ENCODE data around the gene PAK1IP1. TPM values are rescaled to one million over a fixed set of nuclear protein-coding genes. Genes with fewer than 3 reads are reported as not detected.

PAK1IP1 gene
- total and polyA plus RNA-seq, 7 experiments from 2014 or later: 5.2 to 22.0 (median 8.7) TPM

- Histone ChIP-seq H3K4me1 (ENCODE audit: control insufficient read depth in 2 of 2, insufficient read depth in 2 of 2, low read length in 2 of 2) (peaks cover 13 to 18% of the 10 kb centered on the region in 2 donors), H3K36me3 (ENCODE audit: control insufficient read depth in 2 of 3, insufficient read depth in 3 of 3, low read length in 3 of 3) (peaks cover 0 to 12% (median 0%) of the 10 kb centered on the region in 3 experiments), H3K27me3 (ENCODE audit: control insufficient read depth in 2 of 2, insufficient read depth in 2 of 2, low read length in 2 of 2) (no peaks in the 10 kb centered on the region), H3K4me3 (ENCODE audit: low read length) (no peak overlapping the region), H3K27ac (ENCODE audit: low read depth, low read length) (no peak overlapping the region), H3K9me3 (ENCODE audit: control insufficient read depth in 2 of 3, low read length in 3 of 3) (no peaks in the 10 kb centered on the region)
- Mint-ChIP-seq H3K27me3 (peaks cover 0 to 4% (median 0%) of the 10 kb centered on the region in 5 donors), H3K9me3 (peaks cover 0 to 8% (median 0%) of the 10 kb centered on the region in 11 donors), H3K36me3 (peaks cover 0 to 10% (median 7%) of the 10 kb centered on the region in 5 donors), H3K27ac (peak overlapping the region; percentile 72 to 100 (median 99)), H3K4me1 (peaks cover 13 to 47% (median 42%) of the 10 kb centered on the region in 7 donors), H3K4me3 (peak overlapping the region; percentile 76 to 98 (median 94))
- CTCF ChIA-PET: no interaction called here
- ATAC-seq (no peak), DNase-seq (no peak)
- intact Hi-C loops (cut with micrococcal nuclease): loop anchor here (5.0 to 10.0 kb wide), 3 partner anchors 109 to 1319 kb away; partner anchors contain the start of genes HIVEP1 (in 1 of the 2) and NEDD9 (in 1 of the 2)
- POLR2A ChIA-PET: interaction anchor here (1.4 kb wide), 1 partner anchor 54 kb away, joined by 3 read pairs; no protein-coding TSS in a partner anchor
These were observed 1.7 kb upstream of the PAK1IP1 start for GRCh38 chr6:10692965-10693538.

DNA sequence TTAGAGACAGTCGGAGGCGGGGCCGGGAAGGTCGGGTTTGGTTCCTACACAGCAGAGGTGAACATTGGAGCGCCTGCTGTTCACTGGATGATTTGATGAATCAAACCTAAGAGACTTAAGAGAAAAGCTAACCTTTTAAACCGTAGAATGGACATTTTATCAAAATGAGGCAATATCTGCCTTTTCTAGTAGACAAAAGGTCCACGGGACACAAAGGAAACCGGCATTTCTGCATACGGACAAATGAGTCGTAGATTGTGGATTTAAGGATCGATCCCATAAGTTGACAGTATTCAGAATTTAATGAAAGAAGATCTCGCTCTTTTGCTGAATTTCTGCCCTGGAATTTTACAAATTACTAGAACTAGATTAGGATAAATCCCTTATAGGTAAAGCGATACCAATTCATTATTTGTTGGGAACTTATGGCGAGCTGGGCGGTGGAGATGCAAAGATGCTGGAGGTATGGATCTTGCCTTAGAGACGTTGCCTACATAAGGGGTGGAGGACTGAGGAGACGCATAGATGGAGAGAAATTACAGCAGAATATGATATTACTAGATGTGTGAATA, 400 bp downstream of the PAK1IP1 start:
- intact Hi-C loops (cut with micrococcal nuclease): loop anchor here in 1 of 2 donors (1.0 to 10.0 kb wide), 4 partner anchors 28 to 540 kb away; partner anchors contain the start of genes NEDD9, SMIM13 and TMEM14C
- H3K4me3 Mint-ChIP-seq: peak overlapping the region; percentile 88 to 98 (median 94)
- H3K27me3 ChIP-seq (ENCODE audit: control insufficient read depth in 2 of 2, insufficient read depth in 2 of 2, low read length in 2 of 2): no peaks in the 10 kb centered on the region
- peaks cover 0 to 4% (median 0%) of the 10 kb centered on the region in 5 donors for H3K27me3 Mint-ChIP-seq
- no peaks in the 10 kb centered on the region for H3K9me3 ChIP-seq (ENCODE audit: control insufficient read depth in 2 of 3, low read length in 3 of 3)
- ATAC-seq (no peak), DNase-seq (no peak)
- H3K4me1 Mint-ChIP-seq: peaks cover 20 to 52% (median 49%) of the 10 kb centered on the region in 7 donors
- peaks cover 0 to 28% (median 0%) of the 10 kb centered on the region in 3 experiments for H3K36me3 ChIP-seq (ENCODE audit: control insufficient read depth in 2 of 3, insufficient read depth in 3 of 3, low read length in 3 of 3)
- peaks cover 5 to 19% (median 12%) of the 10 kb centered on the region in 5 donors for H3K36me3 Mint-ChIP-seq
- peak overlapping the region; percentile 99 for H3K4me3 ChIP-seq (ENCODE audit: low read length)
- POLR2A ChIA-PET: interaction anchor here (0.6 to 2.9 kb wide), 14 partner anchors 8 to 1394 kb away, joined by 3 to 46 read pairs (median 4); partner anchors contain the start of genes NEDD9, SMIM13, TMEM14B and TMEM14C
- H3K4me1 ChIP-seq (ENCODE audit: control insufficient read depth in 2 of 2, insufficient read depth in 2 of 2, low read length in 2 of 2): peaks cover 13 to 18% of the 10 kb centered on the region in 2 donors
- CTCF ChIA-PET: interaction anchor here (0.6 kb wide), 1 partner anchor 47 kb away, joined by 3 read pairs; no protein-coding TSS in a partner anchor
- H3K27ac ChIP-seq (ENCODE audit: low read depth, low read length): peak overlapping the region; percentile 90
- H3K9me3 Mint-ChIP-seq: peaks cover 0 to 8% (median 0%) of the 10 kb centered on the region in 11 donors
- H3K27ac Mint-ChIP-seq: peak overlapping the region; percentile 99 to 100 (median 100)

GRCh38 chr6:10696655-10697054, 1.9 kb downstream of the PAK1IP1 start:
- no peaks in the 10 kb centered on the region for H3K9me3 ChIP-seq (ENCODE audit: control insufficient read depth in 2 of 3, low read length in 3 of 3)
- POLR2A ChIA-PET: interaction anchor here (2.9 kb wide), 2 partner anchors 24 to 51 kb away, joined by 28 to 46 read pairs; partner anchors contain the start of genes TMEM14B and TMEM14C
- ATAC-seq (no peak), DNase-seq (no peak)
- CTCF ChIA-PET: no interaction called here
- H3K9me3 Mint-ChIP-seq: peaks cover 0 to 8% (median 0%) of the 10 kb centered on the region in 11 donors
- H3K4me3 ChIP-seq (ENCODE audit: low read length): no peak overlapping the region
- peaks cover 0 to 41% (median 0%) of the 10 kb centered on the region in 3 experiments for H3K36me3 ChIP-seq (ENCODE audit: control insufficient read depth in 2 of 3, insufficient read depth in 3 of 3, low read length in 3 of 3)
- intact Hi-C loops (cut with micrococcal nuclease): loop anchor here in 1 of 2 donors (10.0 kb wide), 1 partner anchor 538 kb away; the partner anchor contains the start of gene NEDD9
- peaks cover 13 to 18% of the 10 kb centered on the region in 2 donors for H3K4me1 ChIP-seq (ENCODE audit: control insufficient read depth in 2 of 2, insufficient read depth in 2 of 2, low read length in 2 of 2)
- no peak overlapping the region for H3K27ac ChIP-seq (ENCODE audit: low read depth, low read length)
- peak overlapping the region in 5 of 9 donors; percentile 21 to 74 (median 71) for H3K27ac Mint-ChIP-seq
- no peaks in the 10 kb centered on the region for H3K27me3 ChIP-seq (ENCODE audit: control insufficient read depth in 2 of 2, insufficient read depth in 2 of 2, low read length in 2 of 2)
- H3K4me3 Mint-ChIP-seq: peak overlapping the region in 7 of 10 donors; percentile 47 to 95 (median 92)
- peaks cover 21 to 61% (median 57%) of the 10 kb centered on the region in 7 donors for H3K4me1 Mint-ChIP-seq
- H3K36me3 Mint-ChIP-seq: peaks cover 9 to 25% (median 23%) of the 10 kb centered on the region in 5 donors
- H3K27me3 Mint-ChIP-seq: peaks cover 0 to 4% (median 0%) of the 10 kb centered on the region in 5 donors

- peaks cover 0 to 20% (median 0%) of the 10 kb centered on the region in 7 donors for H3K4me1 Mint-ChIP-seq
- Histone ChIP-seq H3K4me3 (ENCODE audit: low read length) (no peak overlapping the region), H3K27ac (ENCODE audit: low read depth, low read length) (no peak overlapping the region), H3K4me1 (ENCODE audit: control insufficient read depth in 2 of 2, insufficient read depth in 2 of 2, low read length in 2 of 2) (no peaks in the 10 kb centered on the region), H3K9me3 (ENCODE audit: control insufficient read depth in 2 of 3, low read length in 3 of 3) (peaks cover 0 to 3% (median 0%) of the 10 kb centered on the region in 3 experiments), H3K27me3 (ENCODE audit: control insufficient read depth in 2 of 2, insufficient read depth in 2 of 2, low read length in 2 of 2) (no peaks in the 10 kb centered on the region), H3K36me3 (ENCODE audit: control insufficient read depth in 2 of 3, insufficient read depth in 3 of 3, low read length in 3 of 3) (peaks cover 0 to 4% (median 3%) of the 10 kb centered on the region in 3 experiments)
- ChIA-PET POLR2A (interaction anchor here (0.7 kb wide), 1 partner anchor 60 kb away, joined by 5 read pairs; no protein-coding TSS in a partner anchor), CTCF (no interaction called here)
- intact Hi-C loops (cut with micrococcal nuclease): no loop called here
- peaks cover 0 to 6% (median 0%) of the 10 kb centered on the region in 11 donors for H3K9me3 Mint-ChIP-seq
- peaks cover 0 to 24% (median 3%) of the 10 kb centered on the region in 5 donors for H3K36me3 Mint-ChIP-seq
- DNase-seq (no peak), ATAC-seq (no peak)
- H3K27ac Mint-ChIP-seq: peak overlapping the region in 2 of 9 donors; percentile 47 to 68
- H3K27me3 Mint-ChIP-seq: no peaks in the 10 kb centered on the region
- no peak overlapping the region for H3K4me3 Mint-ChIP-seq
These were observed 19.2 kb downstream of the PAK1IP1 start for GRCh38 chr6:10713962-10714361.

DNA sequence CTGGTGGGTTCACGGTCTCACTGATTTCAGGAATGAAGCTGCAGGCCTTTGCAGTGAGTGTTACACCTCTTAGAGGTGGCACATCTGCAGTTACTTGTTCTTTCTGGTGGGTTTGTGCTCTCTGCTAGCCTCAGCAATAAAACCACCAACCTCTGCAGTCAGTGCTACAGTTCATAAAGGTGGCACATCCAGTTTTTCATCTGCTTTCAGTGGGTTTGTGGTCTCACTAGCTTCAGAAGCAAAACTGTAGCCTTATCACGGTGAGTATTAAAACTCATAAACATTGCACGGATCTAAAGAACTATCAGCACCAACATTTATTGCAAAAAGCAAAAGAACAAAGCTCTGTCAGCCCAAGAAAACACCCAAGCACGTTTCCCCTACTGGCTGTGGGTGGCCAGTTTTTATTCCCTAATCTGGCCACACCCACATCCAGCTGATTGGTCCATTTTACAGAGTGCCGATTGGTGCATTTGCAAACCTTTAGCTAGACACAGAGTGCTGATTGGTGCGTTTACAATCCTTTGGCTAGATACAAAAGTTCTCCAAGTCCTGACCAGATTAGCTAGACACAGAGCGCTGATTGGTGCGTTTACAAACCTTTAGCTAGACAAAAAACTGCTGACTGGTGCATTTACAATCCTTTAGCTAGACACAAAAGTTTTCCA, 24.7 kb downstream of the PAK1IP1 start:
- Mint-ChIP-seq H3K9me3 (peaks cover 0 to 11% (median 0%) of the 10 kb centered on the region in 11 donors), H3K27ac (peak overlapping the region; percentile 38 to 97 (median 78)), H3K27me3 (no peaks in the 10 kb centered on the region), H3K36me3 (peaks cover 0 to 20% (median 0%) of the 10 kb centered on the region in 5 donors), H3K4me3 (peak overlapping the region; percentile 73 to 96 (median 87)), H3K4me1 (peaks cover 12 to 52% (median 36%) of the 10 kb centered on the region in 7 donors)
- Histone ChIP-seq H3K4me1 (ENCODE audit: control insufficient read depth in 2 of 2, insufficient read depth in 2 of 2, low read length in 2 of 2) (peaks cover 10 to 11% of the 10 kb centered on the region in 2 donors), H3K27ac (ENCODE audit: low read depth, low read length) (no peak overlapping the region), H3K4me3 (ENCODE audit: low read length) (peak overlapping the region; percentile 61), H3K27me3 (ENCODE audit: control insufficient read depth in 2 of 2, insufficient read depth in 2 of 2, low read length in 2 of 2) (no peaks in the 10 kb centered on the region), H3K36me3 (ENCODE audit: control insufficient read depth in 2 of 3, insufficient read depth in 3 of 3, low read length in 3 of 3) (no peaks in the 10 kb centered on the region), H3K9me3 (ENCODE audit: control insufficient read depth in 2 of 3, low read length in 3 of 3) (peaks cover 0 to 3% (median 0%) of the 10 kb centered on the region in 3 experiments)
- ChIA-PET POLR2A (interaction anchor here (0.6 to 6.4 kb wide), 6 partner anchors 9 to 617 kb away, joined by 3 to 72 read pairs (median 7); partner anchors contain the start of genes C6orf52, PAK1IP1 and TMEM14B), CTCF (interaction anchor here (1.1 kb wide), 1 partner anchor 9 kb away, joined by 3 read pairs; no protein-coding TSS in a partner anchor)
- intact Hi-C loops (cut with micrococcal nuclease): loop anchor here in 1 of 2 donors (1.0 kb wide), 1 partner anchor 191 kb away; no protein-coding TSS in a partner anchor
- ATAC-seq (peak; percentile 43), DNase-seq (peak in 7 of 9 donors; percentile 21 to 71 (median 39))
